Measurements from ENCODE around the gene STK11.

Gene STK11

DNA sequence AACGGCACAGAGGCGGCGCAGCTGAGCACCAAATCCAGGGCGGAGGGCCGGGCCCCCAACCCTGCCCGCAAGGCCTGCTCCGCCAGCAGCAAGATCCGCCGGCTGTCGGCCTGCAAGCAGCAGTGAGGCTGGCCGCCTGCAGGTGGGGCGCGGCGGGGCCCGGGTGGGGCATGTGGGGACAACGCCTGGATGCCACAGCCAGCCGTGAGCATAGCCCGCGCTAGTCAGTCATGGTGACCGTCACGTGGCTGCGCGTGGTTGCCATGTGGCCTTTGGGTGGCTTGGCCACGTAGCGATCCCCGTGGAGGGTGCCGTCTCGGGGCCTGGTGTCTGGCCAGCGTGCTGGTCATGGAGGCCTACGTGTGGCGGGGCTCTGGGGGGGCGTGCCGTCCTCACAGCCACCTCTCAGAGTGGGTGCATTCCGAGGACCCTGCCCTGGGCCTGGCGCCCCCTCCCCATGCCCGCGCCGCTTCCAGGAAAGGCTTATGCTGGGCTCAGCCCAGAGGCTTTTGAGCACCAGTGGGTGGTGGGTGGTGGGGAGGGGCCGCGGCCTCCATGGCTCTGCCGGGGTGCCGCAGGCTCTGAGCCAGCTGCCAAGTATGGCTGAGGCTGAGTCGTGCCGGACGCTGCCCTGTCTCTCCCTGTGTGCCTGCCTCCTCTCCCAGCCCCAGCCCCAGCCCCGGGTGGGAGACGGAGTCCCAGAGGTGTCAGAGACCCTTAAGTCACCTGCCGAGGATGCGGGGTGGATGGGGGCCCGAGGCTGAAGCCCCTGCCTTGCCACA lies 21.1 kb downstream of the STK11 start:
- no peak for DNase-seq

DNA sequence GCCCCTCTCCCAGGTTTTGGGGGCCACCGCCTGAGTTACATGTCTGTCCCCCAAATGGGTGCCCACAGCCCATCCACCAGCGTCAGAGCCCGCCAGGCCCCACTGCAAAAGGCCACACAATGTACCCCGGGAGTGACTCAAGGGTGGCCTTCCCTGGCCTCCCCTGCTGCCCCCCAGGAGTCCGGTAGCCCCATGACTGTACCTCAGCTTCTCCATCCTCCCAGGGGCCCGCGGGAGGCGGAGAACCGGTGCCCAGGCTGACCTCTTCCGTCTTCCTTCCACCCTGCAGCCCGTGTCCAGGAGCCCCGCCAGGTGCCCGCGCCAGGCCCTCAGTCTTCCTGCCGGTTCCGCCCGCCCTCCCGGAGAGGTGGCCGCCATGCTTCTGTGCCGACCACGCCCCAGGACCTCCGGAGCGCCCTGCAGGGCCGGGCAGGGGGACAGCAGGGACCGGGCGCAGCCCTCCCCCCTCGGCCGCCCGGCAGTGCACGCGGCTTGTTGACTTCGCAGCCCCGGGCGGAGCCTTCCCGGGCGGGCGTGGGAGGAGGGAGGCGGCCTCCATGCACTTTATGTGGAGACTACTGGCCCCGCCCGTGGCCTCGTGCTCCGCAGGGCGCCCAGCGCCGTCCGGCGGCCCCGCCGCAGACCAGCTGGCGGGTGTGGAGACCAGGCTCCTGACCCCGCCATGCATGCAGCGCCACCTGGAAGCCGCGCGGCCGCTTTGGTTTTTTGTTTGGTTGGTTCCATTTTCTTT lies 21.9 kb downstream of the STK11 start:
- no peak for DNase-seq

DNA sequence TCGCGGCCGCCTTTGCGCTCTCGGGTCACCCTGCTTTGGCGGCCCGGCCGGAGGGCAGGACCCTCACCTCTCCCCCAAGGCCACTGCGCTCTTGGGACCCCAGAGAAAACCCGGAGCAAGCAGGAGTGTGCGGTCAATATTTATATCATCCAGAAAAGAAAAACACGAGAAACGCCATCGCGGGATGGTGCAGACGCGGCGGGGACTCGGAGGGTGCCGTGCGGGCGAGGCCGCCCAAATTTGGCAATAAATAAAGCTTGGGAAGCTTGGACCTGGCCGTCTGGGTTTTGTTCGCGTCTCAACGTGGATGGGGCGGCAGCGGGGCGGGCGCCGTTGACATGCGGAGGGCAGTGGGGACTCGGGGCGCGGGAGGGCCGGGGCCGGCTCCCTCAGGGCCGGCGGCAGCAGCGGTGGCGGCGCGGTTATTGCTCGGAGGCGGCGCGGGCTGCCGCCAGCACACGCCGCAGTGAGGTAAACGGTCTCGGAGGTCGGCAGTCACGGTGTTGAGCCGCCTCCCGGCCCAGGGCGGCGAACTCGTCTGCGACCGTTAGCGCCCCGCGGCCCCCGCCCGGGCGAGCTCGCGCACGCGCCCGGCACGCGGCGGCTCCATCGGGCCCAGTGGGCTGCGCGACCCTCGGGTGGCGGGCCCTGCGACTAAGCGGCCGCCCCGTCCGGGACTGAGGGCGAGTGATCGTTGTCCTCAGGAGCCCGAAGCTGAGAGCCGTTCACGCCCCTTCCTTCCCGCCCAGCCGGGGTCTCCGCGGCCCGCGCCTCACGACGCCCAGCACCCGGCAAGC lies 22.8 kb downstream of the STK11 start:
- no peak for DNase-seq

DNA sequence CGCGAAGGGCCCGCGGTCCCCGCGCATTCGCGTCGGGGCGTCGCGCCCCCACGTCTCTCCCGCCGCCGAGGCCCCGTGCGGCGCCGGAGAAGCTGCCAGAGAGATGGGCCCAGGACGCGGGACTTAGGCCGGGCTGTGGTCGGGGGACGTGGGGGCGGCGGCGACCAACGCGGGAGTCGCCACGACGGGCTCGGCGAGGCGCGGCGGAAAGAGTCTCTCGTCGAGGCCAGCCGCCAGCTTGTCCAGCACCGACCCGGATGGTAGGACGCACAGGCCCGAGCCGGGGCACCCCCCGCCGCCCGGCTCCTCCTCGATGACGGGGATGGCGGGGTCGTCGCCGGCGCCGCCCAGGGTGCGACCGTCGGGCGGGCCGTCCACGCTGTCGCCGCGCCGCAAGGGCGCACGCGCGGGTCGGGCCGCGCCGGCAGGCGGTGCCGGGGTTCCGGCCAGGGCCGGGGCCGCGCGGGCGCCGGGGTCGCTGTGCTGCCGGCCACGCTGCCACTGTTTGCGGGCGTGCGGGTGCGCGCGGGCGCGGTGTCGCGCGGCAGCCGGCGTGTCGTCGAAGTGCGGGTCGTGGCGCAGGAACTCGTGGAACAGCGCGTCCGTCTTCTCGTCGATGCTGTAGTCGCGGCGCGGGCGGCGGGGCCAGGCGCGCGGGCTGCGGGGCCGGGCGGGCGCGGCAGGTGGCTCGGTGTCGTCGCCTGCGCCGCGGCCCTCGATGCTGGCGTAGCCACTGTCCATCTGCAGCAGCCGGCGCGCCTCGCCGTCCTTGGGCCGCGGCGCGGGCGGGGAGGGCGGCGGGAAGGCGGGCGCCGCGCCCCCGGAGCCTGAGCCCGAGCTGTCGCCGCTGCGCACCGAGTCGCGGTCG lies 23.7 kb downstream of the STK11 start:
- DNase-seq: no peak

- no peak for DNase-seq
Measured at GRCh38 chr19:1229924-1230782, 24.6 kb downstream of the STK11 start.

DNA sequence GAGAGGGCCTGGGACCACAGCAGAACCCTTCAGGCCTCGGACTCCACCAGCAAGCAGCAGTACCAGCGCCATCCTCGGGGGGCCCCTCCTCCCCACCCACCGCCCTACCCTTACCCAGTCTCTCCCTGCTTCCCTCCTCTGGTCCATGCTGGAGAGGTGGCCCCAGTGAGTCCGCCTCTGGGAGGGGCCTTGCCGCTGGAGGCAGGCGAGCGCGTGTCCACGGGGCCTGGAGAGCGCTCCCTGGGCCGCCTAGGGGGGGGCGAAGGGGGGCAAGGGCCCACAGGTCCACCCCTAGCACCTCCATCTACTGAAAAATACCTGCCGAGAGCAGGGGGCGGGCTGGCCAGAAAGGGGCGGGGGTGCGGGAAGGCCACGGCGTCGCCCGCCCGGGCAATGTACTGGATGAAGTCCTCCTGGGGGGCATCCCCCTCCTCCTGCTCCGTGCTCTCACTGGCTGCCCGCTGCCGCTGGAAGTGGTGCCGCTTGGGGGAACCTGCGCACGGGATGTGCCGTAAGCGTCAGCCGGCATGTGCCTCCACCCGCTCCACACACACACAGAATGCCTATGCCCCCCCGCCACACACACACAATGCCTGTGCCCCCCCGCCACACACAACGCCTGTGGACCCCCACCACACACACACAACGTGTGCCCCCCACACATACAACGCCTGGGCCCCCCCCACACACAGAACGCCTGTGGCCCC lies 25.4 kb downstream of the STK11 start:
- DNase-seq: no peak

DNA sequence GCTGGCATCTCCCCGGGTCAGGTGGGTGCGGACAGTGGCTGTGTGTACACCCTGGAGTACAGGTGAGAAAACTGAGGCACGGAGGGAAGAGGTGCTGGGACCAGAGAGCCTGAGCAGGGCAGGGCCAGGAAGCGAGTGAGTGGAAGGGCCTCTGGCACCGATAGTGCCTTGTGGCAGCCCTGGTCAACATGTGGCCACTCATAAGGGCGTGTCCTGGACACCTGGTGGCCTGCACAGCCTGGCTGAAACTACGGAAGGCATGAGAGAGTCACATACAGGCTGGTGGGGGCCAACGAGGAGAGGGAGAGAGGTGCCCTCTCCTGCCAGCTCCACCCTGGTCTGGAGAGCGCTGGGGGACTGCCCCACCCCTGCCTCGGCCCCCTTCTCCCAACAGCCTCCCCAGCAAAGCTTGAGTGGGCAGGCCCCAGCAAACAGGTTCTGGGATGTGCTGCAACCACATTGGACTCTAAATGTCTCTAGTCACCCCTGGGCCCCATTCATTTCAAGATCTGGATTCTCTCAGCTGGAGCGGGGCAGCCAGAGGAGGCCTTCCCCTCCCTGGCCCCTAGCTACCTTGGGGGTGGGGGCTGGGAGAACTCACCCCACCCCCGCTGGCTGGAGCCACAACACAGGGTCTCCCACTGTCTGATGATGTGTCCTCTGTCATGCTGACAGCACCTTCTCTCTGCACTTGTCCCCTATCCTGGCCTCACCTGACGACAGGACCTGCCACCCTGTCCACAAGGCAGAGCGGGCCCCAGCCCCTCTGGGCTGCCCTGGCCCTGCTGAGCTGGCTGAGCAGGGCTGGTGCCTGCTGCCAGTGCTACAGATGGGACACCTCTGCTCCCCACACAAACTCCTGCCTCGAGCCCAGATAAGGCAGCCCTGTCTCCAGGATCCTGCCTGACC lies 26.4 kb downstream of the STK11 start:
- DNase-seq: no peak

GRCh38 chr19:1232652-1233072 lies 27.1 kb downstream of the STK11 start:
- DNase-seq: no peak

GRCh38 chr19:1233115-1233667 lies 27.6 kb downstream of the STK11 start:
- DNase-seq: no peak

DNA sequence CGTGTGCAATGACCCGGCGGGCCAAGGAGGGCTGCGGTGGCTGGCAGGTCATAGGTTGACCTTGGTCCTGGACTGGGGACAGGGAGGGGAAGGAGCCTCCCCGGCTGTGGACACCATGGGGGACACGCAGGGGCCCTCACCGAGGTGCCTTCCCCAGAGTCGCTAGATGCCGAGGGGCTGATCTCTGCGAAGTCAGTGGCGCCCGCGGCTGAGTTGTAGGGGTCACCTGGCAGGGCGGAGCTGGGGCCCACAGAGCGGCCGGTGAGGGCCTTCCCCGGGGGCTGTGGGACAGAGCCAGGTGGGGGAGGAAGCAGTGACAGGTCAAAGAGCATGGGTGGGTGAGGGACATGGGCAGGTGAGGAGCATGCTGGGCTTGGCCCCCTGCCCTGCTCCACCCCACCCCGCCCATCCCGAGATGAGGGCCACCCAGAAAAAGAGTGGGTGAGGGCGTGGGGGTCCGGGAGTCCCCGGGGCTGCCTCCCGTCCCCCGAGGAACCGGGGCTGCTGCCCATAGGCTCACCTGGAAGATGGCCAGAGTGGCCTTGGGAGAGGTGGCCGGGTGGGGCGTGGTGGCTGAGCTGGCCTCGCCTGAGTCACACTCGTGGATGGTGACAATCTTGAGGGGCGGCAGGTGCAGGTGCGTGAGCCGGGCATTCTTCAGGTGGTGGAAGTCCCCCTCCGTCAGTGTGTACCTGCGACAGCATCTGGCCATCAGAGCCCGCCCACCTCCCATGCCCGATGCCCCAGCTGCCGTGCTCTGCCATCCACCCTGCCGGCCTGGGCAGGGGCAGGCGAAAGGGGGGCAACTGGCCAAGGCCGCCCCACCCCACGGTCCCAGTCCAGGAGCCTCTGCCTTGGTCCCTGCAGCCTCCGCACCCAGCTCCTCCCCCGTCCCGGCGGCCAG lies 28.7 kb downstream of the STK11 start:
- no peak for DNase-seq

DNA sequence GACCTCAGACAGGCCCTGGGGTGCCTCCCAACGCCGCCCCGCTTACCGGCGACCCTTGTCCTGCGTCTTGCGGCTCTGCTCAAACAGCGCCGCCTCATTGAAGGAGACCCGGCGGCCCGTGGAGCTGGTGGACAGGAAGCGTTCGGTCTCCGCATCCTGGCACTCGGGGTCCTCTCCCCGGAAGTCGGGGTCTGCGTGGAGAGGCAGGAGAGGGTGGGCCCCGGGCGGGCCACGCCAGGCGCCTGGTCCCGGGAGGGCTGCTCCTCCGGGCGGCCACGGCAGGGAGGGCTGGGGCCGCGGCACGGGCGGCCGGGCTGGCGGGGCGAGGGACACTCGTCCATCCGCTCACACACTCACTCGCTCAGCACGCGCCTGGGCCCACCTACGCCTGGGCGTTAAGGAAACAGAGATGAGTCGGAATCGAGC lies 29.4 kb downstream of the STK11 start:
- no peak for DNase-seq

DNA sequence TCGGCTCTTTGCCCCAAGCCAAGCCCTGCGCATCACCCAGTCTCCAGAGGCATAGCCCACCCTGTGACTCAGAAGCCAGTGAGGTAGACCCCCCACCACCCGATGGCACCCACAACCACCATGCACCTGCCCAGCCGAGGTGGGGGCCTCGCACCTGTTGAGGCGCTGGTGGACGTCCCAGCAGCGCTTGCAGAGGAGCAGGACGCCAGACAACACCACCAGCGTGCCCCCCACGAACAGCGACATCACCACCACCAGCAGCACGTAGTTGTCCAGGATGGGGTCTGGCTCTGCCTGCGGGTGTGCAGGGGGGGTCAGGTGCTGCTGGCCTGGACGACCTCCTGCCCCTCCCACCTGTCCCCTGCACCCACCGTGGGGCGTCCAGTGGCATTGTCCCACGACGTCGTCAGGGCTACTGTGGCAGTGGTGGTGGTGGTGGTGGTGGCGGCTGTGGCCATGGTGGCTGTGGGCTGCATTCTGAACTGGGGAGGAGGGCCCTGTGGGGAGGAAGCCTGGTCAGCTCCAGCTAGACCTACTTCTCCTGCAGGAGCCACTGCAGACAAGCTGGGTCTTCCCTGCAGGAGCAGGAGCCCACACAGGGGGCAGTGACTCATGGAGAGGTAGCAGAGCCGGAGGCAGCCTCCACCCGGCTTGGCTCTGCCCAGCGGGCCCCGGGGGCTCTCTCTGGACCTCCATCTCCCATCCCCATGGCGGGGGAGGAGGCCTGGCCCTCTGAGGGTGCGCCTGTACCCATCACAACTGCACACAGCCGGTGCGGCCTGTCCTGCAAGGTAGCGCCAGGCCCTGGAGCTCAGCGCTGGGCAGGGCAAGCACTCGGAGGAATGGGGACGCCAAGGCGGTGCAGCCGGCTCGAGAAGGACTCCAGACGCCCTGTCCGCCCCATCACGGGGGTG lies 30.3 kb downstream of the STK11 start:
- no peak for DNase-seq

DNA sequence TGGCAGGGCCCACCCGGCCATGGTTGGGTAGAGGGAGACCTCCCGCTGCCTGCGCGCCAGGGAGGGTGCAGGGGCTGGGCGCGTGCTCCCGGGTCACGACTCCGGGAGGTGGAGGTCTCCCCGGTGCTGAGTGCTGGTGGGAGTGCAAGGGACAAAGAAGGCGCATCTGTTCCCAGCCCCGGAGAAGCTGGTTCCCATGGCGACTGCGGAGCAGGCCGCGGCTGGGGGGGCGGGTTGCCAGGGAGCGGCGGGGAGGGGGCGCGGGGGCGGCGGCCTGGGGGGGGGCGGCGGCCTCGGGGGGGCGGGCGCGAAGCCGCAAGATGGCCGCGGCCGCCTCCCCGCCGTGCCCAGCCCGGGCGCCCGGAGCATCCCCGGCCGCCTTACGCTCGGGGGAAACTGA lies 31.0 kb downstream of the STK11 start:
- no peak for DNase-seq

- DNase-seq: no peak
Measured at GRCh38 chr19:1237027-1237659, 31.6 kb downstream of the STK11 start.

- peak; percentile 39 for DNase-seq
Measured at GRCh38 chr19:1237754-1238368, 32.3 kb downstream of the STK11 start, which contains the start of gene CBARP. CBARP (minus strand) TSS chr19:1238005; CDS start chr19:1236100, 1,905 bp downstream.

Data from CD4-positive, alpha-beta T cell treated with Interleukin-12 subunit alpha and Interleukin-12 subunit beta, for 1 hour (primary cell).